HG03575 (cell line): Measurements from ENCODE around the gene PIK3AP1.
A peak's percentile ranks its signal among the peaks of the same experiment; 100 is the strongest.
"Not testable (repeated sequence)": the region's sequence is repeated elsewhere in the genome, so short reads cannot be mapped to it uniquely, and the experiment has no call there.

Experiments used
- ATAC-seq: cut with Tn5 transposase; IDR thresholded peaks from one replicate; pipeline ENCODE4 v1.9.1; 2021; ENCODE audit not compliant: unreplicated experiment, insufficient number of reproducible peaks, low FRiP score; ENCODE audit errors: extremely low read depth

The PIK3AP1 gene, protein sequence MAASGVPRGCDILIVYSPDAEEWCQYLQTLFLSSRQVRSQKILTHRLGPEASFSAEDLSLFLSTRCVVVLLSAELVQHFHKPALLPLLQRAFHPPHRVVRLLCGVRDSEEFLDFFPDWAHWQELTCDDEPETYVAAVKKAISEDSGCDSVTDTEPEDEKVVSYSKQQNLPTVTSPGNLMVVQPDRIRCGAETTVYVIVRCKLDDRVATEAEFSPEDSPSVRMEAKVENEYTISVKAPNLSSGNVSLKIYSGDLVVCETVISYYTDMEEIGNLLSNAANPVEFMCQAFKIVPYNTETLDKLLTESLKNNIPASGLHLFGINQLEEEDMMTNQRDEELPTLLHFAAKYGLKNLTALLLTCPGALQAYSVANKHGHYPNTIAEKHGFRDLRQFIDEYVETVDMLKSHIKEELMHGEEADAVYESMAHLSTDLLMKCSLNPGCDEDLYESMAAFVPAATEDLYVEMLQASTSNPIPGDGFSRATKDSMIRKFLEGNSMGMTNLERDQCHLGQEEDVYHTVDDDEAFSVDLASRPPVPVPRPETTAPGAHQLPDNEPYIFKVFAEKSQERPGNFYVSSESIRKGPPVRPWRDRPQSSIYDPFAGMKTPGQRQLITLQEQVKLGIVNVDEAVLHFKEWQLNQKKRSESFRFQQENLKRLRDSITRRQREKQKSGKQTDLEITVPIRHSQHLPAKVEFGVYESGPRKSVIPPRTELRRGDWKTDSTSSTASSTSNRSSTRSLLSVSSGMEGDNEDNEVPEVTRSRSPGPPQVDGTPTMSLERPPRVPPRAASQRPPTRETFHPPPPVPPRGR

DNA sequence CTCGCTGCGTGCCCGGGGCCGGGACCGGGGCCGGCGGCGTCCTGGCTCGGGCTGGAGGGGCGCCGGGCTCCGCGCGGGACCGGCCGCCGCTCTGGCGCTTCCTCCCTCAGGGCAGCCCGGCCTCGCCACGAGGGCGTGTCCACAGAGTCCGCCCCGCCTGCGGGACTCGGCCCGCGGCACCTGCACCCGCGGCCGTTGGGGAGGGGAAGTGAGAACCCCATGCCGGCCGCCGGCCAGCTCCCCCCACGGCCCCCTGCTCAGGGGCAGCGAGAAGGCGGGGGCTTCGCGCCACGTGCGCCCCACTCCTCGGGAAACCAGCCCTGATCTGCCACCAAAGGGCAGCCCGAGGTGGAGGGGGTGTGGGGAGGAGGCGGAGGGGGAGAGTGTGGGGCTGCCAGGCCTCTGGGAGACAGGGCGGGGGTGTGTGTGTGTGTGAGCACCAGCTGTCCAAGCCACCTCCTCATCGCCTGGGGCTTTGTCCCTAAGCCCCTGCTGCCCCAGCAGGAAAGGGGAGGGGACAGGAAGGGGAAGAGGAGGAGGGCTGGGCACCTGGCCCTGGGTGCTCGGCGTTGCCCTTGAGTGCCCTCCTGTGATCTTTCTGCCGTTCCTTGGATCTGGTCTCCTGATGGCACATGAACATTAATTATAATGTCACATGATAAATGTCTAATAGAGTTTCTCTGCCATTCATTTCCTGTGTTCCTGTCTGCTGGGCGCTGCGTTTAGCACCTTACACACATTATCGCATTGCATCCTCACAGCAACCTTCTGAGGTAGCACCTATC, at the start of gene PIK3AP1:
PIK3AP1 (minus strand) TSS at position 93 of the 785 bp plus-strand sequence. CDS start 120 bp downstream, outside the sequence.
- no peak for ATAC-seq

DNA sequence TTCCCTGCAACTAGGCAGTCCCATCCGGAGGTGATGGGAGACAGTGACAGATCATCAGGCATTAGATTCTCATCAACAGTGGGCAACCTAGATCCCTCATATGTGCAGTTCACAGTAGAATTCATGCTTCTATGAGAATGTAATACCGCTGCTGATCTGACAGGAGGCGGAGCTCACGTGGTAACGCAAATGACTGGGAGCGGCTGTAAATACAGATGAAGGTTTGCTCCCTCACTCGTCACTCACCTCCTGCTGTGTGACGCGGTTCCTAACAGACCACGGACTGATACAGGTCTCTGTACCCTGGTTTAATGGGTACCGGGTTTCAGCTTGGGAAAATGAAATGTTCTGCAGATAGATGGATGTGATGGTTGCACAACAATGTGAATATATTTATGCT, 47.8 kb upstream of the PIK3AP1 start:
- ATAC-seq: no peak

DNA sequence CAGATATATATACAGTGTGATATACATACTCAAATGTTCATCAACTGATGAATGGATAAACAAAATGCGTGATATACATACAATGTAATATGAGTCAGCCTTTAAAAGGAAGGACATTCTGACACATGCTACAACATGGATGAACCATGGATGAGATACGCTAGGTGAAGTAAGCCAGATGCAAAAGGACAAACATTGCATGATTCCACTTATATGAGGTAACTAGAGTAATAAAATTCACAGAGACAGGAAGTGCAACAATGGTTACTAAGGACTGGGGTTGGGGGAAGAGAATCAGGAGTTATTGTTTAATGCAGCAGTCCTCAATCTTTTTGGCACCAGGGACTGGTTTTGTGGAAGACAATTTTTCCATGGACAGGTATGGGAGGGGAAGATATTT, 47.3 kb upstream of the PIK3AP1 start:
- ATAC-seq: no peak

DNA sequence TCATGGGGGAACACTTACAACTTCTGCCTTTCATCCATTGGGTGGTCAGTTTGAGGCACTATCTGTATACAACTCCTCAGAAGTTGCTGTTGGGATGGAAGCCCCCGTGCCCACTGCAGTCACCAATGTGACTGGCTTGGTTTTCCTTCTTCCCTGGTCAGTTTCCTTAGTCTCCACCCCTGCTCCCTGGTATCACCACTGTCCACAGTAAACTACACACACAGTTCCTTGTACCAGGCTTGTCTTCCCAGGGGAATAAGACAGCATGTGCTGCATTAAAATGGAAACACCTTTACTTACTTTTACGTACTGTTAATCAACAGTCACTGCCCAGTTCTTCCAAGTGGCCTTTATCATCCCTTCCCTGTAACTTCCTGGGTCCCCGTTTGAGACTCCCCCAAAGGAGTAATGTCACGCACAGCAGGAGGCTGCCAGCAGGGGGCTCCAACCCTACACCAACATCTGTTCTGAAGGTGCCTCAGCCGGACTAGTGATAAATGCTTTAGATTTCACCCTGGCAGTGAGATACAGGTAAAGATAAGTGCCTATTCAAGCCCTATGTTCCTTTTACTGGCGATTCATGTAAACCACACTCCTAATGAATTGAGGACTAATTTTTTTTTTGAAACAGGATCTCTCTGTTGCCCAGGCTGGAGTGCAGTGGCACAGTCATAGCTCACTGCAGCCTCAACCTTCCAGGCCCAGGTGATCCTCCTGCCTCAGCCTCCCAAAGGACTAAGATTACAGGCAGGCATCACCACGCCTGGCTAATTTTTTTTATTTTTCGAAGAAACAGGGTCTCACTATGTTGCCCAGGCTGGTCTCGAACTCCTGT, 45.3 kb upstream of the PIK3AP1 start:
- no peak for ATAC-seq

DNA sequence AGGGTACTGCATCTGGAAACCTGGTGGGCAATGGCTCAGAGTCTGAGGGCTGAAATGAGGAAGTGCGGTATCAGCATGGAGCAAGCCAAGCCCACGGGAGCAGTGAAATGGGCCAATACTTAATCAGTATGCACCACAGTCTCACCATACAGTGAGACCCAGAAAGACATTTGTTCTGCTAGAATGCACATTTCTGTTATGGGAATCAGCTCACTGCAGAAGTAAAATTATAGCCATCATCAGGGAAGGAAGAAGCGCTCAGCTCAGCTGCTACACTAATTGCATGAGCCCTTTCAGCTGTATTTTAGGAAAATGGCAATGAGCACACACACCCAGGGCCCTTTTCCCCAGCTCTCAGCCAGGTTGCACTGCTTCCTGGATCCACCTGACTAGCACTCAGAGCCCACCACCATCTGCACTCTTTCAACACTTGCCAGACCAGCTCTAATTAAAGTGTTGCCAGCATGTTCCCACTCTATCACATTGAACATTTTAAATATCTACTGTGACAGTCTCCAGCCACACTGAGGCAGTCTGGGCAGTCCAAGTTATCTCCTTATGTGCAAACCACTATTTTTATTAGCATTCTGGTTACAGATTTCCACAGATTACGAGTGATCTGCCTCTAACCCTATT, 44.2 kb upstream of the PIK3AP1 start:
- ATAC-seq: no peak

DNA sequence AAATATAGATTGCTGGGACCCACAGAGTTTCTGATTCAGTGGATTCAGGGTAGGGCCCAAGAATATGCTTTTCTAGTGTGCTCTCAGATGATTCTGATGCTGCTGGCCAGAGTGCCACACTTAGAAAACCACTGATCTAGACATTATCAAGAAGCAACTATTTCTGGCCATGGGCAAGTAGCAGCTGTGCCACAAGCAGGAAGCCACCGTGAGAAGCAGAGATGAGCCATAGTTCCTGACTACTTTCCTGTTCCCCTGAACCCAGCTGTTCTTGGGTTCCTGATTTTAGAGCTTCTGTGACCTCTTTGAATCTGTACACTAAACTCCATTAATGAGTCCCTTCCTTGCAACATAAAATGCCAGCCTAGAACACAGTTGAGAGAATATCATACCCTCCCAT, 38.1 kb upstream of the PIK3AP1 start:
- peak; percentile 46 for ATAC-seq

DNA sequence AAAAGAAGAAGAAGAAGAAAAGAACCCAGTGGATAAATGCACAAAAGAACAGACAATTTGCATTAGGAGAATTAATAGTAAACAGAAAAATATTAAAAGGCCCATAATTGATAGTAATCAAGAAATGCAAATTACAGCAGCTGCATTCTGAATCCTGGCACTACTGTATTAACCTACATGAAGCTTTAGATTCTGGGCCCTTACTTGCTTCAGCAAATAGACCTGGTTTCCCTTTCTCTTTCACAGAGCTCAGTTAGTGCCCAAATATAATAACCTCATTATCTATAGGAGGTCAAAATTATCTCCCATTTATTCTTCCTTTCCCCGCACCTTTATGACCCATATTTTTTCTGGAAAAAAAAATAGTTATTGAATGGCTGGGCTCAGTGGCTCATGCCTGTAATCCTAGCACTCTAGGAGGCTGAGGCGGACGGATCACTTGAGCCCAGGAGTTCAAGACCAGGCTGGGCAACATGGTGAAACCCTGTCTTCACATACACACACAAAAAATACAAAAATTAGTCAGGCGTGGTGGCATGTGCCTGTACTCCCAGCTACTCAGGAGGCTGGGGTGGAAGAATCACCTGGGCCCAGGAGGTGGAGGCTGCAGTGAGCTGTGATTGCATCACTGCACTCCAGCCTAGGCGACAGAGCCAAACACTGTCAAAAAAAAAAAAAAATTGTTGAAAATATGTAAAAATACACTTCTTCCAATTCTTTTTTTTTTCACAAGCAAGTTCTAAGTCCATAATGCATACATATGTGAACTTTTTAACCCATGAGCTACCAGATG, 36.0 kb upstream of the PIK3AP1 start:
- no peak for ATAC-seq

DNA sequence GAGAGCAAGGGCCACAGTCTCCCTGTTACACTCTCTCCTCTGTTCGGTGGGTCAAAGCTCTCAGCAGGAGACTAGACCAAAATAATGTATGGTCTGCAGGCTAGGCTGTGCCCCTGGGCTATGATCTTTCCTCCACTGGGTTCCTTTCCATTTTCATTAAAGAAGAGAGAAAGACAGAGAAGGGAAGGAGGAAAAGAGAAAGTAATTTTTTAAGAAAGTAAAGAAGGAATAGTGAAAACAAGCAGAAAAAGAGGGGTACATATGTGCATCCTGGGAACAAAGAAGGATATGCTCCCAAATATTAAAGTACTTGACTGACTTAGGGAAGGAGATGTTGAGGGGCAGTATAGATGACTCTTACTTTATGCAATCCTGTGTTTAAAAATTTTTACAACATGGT, 33.6 kb upstream of the PIK3AP1 start:
- ATAC-seq: no peak

DNA sequence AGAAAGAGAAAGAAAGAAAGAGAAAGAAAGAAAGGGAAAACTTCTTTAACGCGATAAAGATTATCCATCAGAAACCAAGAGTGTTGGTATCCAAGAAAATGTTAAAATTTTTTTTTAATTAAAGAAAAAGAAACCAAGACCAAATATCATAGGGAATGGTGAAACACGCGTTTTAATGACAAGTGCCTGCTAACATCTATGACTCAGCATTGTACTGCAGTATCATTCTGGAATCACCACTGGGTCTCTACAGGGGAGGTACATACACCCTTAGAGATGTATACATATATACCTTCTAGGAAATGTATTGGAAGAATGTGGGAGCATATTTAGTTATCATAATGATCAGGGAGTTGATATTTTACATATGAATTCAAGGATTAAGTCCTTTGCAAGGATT, 32.1 kb upstream of the PIK3AP1 start:
- no peak for ATAC-seq

DNA sequence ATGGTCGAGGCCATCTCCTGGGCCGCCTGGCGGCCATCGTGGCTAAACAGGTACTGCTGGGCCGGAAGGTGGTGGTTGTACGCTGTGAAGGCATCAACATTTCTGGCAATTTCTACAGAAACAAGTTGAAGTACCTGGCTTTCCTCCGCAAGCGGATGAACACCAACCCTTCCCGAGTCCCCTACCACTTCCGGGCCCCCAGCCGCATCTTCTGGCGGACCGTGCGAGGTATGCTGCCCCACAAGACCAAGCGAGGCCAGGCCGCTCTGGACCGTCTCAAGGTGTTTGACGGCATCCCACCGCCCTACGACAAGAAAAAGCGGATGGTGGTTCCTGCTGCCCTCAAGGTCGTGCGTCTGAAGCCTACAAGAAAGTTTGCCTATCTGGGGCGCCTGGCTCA, 30.0 kb upstream of the PIK3AP1 start:
- ATAC-seq: not testable (repeated sequence)

DNA sequence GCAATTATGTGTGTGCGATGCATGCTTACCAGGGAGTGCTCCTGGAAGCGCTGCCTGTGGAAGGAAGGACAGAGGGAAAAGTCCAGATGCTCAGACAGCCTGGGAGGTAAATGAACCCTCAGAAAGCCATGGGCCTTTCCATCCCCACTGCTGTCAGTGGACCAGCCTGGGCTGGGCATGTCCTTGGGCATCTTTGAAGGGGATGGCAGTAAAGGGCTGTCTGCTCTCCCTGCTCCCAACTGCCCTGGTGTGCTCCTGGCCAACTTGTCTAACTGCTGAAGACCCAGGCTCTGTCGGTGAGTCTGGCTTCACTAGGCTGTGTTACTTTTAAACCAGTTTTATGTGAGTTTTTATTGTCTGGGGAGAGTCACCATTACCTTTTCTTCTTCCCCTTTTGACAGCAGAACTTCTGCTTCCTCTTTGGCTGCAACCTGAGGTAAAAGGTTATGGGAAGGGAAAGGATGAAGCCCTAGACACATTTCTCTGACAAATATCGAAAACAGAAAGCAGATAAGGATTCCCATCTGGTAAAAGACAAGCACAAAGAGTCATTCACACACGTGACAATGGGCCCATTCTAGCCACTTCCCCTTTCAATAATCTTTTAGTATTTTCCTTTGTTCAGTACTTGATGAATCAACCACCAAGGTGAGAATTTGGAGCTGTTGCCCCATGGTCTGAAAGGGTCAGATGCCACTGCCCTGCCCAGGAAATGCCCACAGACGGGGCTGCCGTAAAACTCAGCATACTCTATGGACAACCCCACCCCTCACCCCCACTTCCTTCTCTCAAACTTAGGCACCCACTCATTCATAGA, 27.6 kb upstream of the PIK3AP1 start:
- ATAC-seq: peak; percentile 63

DNA sequence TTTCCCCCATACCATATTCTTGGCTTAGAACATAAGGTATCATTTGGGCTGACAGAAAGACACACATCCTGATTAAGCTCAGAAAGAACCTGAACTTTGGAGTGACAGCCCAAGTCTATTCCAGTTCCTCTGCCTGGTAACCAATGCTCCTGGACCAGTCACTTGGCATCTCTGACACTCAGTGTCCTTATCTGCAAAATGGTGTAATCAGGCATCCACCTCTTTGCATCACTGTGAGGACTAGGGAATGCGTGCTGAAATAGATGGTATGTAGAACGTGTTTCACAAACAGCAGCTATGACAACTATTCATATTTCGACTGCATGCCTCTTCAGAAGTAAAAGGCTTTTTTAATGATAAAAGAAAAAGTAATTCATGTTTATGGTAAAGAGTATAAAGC, 26.2 kb upstream of the PIK3AP1 start:
- no peak for ATAC-seq

DNA sequence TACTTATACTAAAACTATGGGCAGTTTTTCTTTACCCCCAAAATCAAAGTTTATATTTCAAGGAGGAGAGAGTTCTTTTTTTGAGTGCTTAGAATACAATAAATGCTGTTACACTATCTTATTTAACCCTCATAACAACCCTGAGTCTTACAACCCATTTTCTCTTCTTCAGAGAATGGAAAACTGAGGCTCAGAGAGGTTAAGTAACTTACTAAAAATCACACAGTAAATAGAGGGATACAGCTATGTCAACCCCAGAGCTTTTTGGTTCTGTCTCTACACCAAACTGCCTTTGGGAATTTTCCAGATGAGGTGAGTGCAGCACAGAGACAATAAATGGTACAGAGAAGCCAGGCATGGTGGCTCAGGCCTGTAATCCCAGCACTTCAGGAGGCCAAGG, 25.6 kb upstream of the PIK3AP1 start:
- no peak for ATAC-seq

DNA sequence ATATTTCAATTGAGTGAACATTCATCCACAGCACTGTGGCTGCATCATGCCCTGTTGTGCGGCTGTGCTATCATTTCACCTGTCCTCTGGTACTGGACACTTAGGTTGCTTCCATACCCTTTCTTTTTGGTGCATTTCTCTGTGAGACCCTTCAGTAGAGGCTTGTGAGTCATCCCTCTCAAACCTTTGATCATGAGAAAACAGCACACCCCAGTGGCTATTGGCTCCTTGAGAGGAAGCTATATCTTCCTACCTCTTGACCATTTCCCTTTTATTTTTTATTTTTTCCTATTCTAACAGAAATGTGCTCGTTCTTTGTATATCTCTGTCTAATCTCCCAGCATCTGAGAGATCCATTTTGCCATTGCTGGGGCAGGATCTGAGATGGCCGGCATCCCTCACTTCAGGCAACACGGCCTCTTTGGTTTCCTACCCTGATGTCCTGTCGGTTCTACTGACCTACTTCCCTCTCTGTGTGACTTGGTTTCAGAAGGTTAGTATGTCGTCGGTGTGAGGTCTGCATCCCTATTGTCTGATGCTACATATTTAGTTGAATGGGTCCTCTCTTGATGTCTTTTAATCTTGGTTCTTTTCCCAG, 23.8 kb upstream of the PIK3AP1 start:
- no peak for ATAC-seq

DNA sequence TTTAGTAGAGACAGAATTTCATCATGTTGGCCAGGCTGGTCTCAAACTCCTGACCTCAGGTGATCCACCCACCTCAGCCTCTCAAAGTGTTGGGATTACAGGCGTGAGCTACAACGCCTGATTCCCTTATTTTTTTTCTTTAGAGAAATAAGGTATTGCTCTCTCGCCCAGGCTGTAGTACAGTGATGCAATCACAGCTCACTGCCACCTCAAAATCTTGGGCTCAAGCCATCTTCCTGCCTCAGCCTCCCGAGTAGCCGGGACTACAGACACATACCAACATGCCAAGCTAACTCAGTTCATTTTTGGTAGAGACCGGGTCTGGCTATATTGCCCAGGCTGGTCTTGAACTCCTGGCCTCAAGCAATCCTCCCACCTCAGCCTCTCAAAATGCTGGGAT, 21.2 kb upstream of the PIK3AP1 start:
- not testable (repeated sequence) for ATAC-seq

DNA sequence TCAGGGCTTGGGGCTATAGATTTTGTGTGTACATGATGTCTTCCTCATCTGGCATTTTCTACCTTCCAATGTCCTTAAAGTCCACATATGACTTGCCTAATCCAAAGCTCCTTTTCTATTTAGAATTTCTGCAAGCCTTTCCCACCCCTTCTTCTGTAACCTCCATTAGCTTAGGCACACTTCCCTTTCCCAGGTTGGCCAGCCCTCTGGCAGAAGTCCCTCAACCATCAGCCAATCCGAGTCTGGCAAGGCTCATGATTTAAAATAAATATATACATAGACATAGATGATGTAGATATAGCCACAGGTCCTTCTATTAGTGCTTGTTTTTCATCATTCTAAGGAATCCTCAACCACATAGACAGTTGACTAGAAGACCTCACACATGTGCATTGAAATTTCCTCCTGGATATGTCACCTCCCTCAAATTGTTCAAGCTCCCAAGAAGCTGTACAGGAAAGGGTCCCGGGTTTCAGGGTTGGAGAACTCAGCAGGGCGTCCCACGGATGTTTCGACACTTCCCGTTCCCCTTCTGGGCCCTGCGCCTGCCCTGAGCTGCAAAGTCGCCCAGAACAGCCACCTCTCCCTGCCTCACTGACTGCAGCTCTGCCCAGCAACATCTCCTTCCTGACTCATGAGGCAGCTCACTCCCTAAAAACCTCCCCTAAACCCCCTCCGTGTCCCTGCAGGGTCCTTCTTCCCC, 20.4 kb upstream of the PIK3AP1 start:
- ATAC-seq: no peak
